K562 (cell line): ENCODE results near the gene PSMB2. TPM values are rescaled to one million over a fixed set of nuclear protein-coding genes. Genes with fewer than 3 reads are reported as not detected.

Experiments
- HNRNPH1 ChIP-seq: fragments of 200-400 bp; formaldehyde crosslinking; optimal IDR thresholded peaks from 2 replicates; pipeline ENCODE3; 2017; ENCODE audit warnings: low read depth, mild to moderate bottlenecking, low read length, moderate library complexity
- ID3 ChIP-seq, 2 experiments: fragments of 250-450 bp in 1 of 2; fragments of 450-650 bp in 1 of 2; sonication (Bioruptor Pico) in 1 of 2; IDR thresholded peaks; 2 replicates each; pipeline versions ENCODE4 v1.6.1 to v1.8.0; 2016 to 2021; ENCODE audit warnings: mild to moderate bottlenecking in 2 of 2, moderate library complexity in 2 of 2, missing compliant biosample characterization in 1 of 2, missing genetic modification characterization in 1 of 2
- MCM3 ChIP-seq: fragments of 450-650 bp; IDR thresholded peaks from 2 replicates; pipeline ENCODE4 v1.6.1; 2016
- MTF1 ChIP-seq: fragments of 250-450 bp; sonication (Bioruptor Pico); IDR thresholded peaks from 2 replicates; pipeline ENCODE4 v1.9.0; 2021; ENCODE audit warnings: moderate library complexity, mild to moderate bottlenecking, inconsistent platforms, borderline replicate concordance
- PCBP2 ChIP-seq: fragments of 200-400 bp; formaldehyde crosslinking; IDR thresholded peaks from 2 replicates; pipeline ENCODE4 v1.6.1; 2018; ENCODE audit warnings: low read length, low read depth, mild to moderate bottlenecking, moderate library complexity; ENCODE audit not compliant: poor library complexity, severe bottlenecking
- PKNOX1 ChIP-seq: fragments of 450-650 bp; IDR thresholded peaks from 2 replicates; pipeline ENCODE4 v1.6.1; 2016
- PPARD ChIP-seq: fragments of 250-450 bp; sonication (Bioruptor Pico); IDR thresholded peaks from 2 replicates; pipeline ENCODE4 v1.8.0; 2022; ENCODE audit warnings: inconsistent platforms, mild to moderate bottlenecking, moderate library complexity
- REST ChIP-seq, 2 experiments: fragments of 450-650 bp; formaldehyde crosslinking in 1 of 2; IDR thresholded peaks; 2 replicates each; pipeline versions ENCODE4 v1.4.0 to v1.6.1; 2014 to 2020; ENCODE audit warnings: mild to moderate bottlenecking in 2 of 2, borderline replicate concordance in 1 of 2, low read depth in 1 of 2
- ZNF444 ChIP-seq: fragments of 250-450 bp; sonication (Bioruptor Pico); IDR thresholded peaks from 2 replicates; pipeline ENCODE4 v1.4.0; 2020; ENCODE audit warnings: mild to moderate bottlenecking, moderate library complexity
- ZNF507 ChIP-seq: conservative IDR thresholded peaks from 2 replicates; pipeline ENCODE4 v1.6.1; 2017; ENCODE audit warnings: missing genetic modification characterization, missing compliant biosample characterization
- ZNF511 ChIP-seq: sonication (generic); formaldehyde crosslinking; IDR thresholded peaks from 2 replicates; pipeline ENCODE4 v1.8.0; 2022; ENCODE audit warnings: mild to moderate bottlenecking, missing genetic modification reagents
- ZNF766 ChIP-seq: fragments of 200-800 bp; sonication (Bioruptor generic); conservative IDR thresholded peaks from 2 replicates; pipeline ENCODE4 v1.6.1; 2016; ENCODE audit warnings: missing genetic modification characterization, missing compliant biosample characterization
- polyA plus RNA-seq, 8 experiments: library from polyadenylated mRNA; depleted of rRNA in 4 of 8; stranded (reverse) in 5 of 8; unstranded in 3 of 8; fragments of >200 nt; fragmentation: Nextera tagmentation in 2 of 8; fragmentation: Illumina TruSeq in 1 of 8; extraction: Ambion mirVana in 2 of 8; extraction: Trizol in 1 of 8; gene quantifications; 2 replicates each; pipeline versions ENCODE4 v1.2.1 to v1.2.3, GENCODE V29; 2011 to 2014; ENCODE audit warnings: inconsistent platforms in 1 of 8, missing spikeins in 1 of 8
- total RNA-seq, 7 experiments: library from RNA; depleted of rRNA in 6 of 7; stranded (reverse); fragments of >200 nt in 6 of 7; fragmentation: Illumina TruSeq in 2 of 7; extraction: Trizol in 2 of 7; gene quantifications; 2 replicates each; pipeline versions ENCODE4 v1.2.1 to v1.2.3, GENCODE V29; 2011 to 2021; ENCODE audit warnings: low replicate concordance in 1 of 7

Gene PSMB2
- total and polyA plus RNA-seq, 9 of the 15 experiments (the other 6 are each of a cell fraction or from before 2014, with no cell fraction given), result 71.7 to 543 (median 165) TPM

GRCh38 chr1:35557611-35558373 lies 83.5 kb downstream of the PSMB2 start, which contains the start of gene NCDN (continued):
- TF ChIP-seq REST (IDR thresholded peaks at IDR 0.05; ENCODE audit: borderline replicate concordance), result no peak
- no peak for TF ChIP-seq REST (CRISPR knock-in tag; IDR thresholded peaks at IDR 0.05; ENCODE audit: low read depth)
- no peak for TF ChIP-seq HNRNPH1
- TF ChIP-seq MTF1 (CRISPR knock-in tag), result peak; percentile 22; the same call in 1 of the 2 replicates
- peak; percentile 69; the same call in 1 of the 2 replicates for TF ChIP-seq ZNF766 (CRISPR knock-in tag)
- TF ChIP-seq PCBP2, result no peak
- TF ChIP-seq PPARD (CRISPR knock-in tag), result no peak
- TF ChIP-seq ZNF444 (CRISPR knock-in tag), result no peak
- TF ChIP-seq ZNF507 (tag), result no peak
- TF ChIP-seq MCM3, result no peak
- no peak for TF ChIP-seq PKNOX1
- no peak for TF ChIP-seq ID3 (CRISPR knock-in tag; IDR thresholded peaks at IDR 0.05)
- TF ChIP-seq ID3 (tag; IDR thresholded peaks at IDR 0.05), result peak; percentile 70; the same call in 1 of the 2 replicates
- peak; percentile 29 for TF ChIP-seq ZNF511 (CRISPR knock-in tag)
